Naive thymus-derived CD4-positive, alpha-beta T cell (primary cell): ENCODE data around the gene ATP8A1. TPM values are rescaled to one million over a fixed set of nuclear protein-coding genes. Genes with fewer than 3 reads are reported as not detected.
A peak's percentile ranks its signal among the peaks of the same experiment; 100 is the strongest.

ENCODE experiments used
- ATAC-seq: fragments of 150-1000 bp; cut with Tn5 transposase; 2 replicates; pipeline ENCODE4 v1.10.0; 2021; ENCODE audit warnings: mild to moderate bottlenecking, moderate library complexity
- CTCF ChIA-PET: fragments of 350-600 bp; sonication (Branson Sonifier 250); formaldehyde crosslinking; loops from one replicate; lab custom pipeline; 2021; ENCODE audit warnings: antibody characterized with exemption; lab: Charles Lee
- POLR2A ChIA-PET: fragments of 350-600 bp; sonication (Branson Sonifier 250); formaldehyde crosslinking; loops from one replicate; lab custom pipeline; 2021; ENCODE audit warnings: antibody characterized with exemption, inconsistent platforms; lab: Charles Lee
- DNase-seq, 9 donors: peaks; one replicate each; pipeline versions ENCODE4 v3.0.0 to v3.0.0-alpha.2; 2020 to 2022; ENCODE audit warnings: mixed read lengths in 1 of 9
- H3K27ac ChIP-seq: one replicate; pipeline ENCODE4 v1.7.0; 2013; ENCODE audit warnings: mild to moderate bottlenecking, low read depth, low read length, moderate library complexity
- H3K27me3 ChIP-seq, 2 donors: one replicate each; pipeline ENCODE4 v1.7.0; 2013; ENCODE audit warnings: low read length in 2 of 2, mild to moderate bottlenecking in 2 of 2, moderate library complexity in 2 of 2; ENCODE audit not compliant: control insufficient read depth in 2 of 2, insufficient read depth in 2 of 2
- H3K36me3 ChIP-seq, 3 experiments: 1 replicate in 2 of 3; 2 replicates in 1 of 3; pipeline ENCODE4 v1.7.0; 2013; ENCODE audit warnings: low read length in 3 of 3, mild to moderate bottlenecking in 3 of 3, moderate library complexity in 1 of 3; ENCODE audit not compliant: insufficient read depth in 3 of 3, control insufficient read depth in 2 of 3
- H3K4me1 ChIP-seq, 2 donors: one replicate each; pipeline ENCODE4 v1.7.0; 2013; ENCODE audit warnings: low read length in 2 of 2, mild to moderate bottlenecking in 2 of 2, moderate library complexity in 1 of 2; ENCODE audit not compliant: control insufficient read depth in 2 of 2, insufficient read depth in 2 of 2
- H3K4me3 ChIP-seq: 2 replicates; pipeline ENCODE4 v1.7.0; 2013; ENCODE audit warnings: mild to moderate bottlenecking, low read length
- H3K9me3 ChIP-seq, 3 experiments: 1 replicate in 2 of 3; 2 replicates in 1 of 3; pipeline ENCODE4 v1.7.0; 2013; ENCODE audit warnings: low read length in 3 of 3; ENCODE audit not compliant: control insufficient read depth in 2 of 3
- H3K27ac Mint-ChIP-seq, 9 donors: one replicate each; pipeline ENCODE4 v1.8.0; 2020 to 2022; ENCODE audit warnings: mixed read lengths in 9 of 9, mild to moderate bottlenecking in 8 of 9, moderate library complexity in 5 of 9, inconsistent platforms in 2 of 9
- H3K27me3 Mint-ChIP-seq, 5 donors: one replicate each; pipeline ENCODE4 v1.8.0; 2021 to 2022; ENCODE audit warnings: mixed read lengths in 5 of 5, mild to moderate bottlenecking in 1 of 5
- H3K36me3 Mint-ChIP-seq, 5 donors: one replicate each; pipeline ENCODE4 v1.8.0; 2020 to 2022; ENCODE audit warnings: mixed read lengths in 5 of 5, mild to moderate bottlenecking in 3 of 5, inconsistent platforms in 1 of 5
- H3K4me1 Mint-ChIP-seq, 7 donors: one replicate each; pipeline ENCODE4 v1.8.0; 2020 to 2022; ENCODE audit warnings: mixed read lengths in 7 of 7, mild to moderate bottlenecking in 3 of 7, inconsistent platforms in 1 of 7
- H3K4me3 Mint-ChIP-seq, 10 donors: one replicate each; pipeline ENCODE4 v1.8.0; 2020 to 2022; ENCODE audit warnings: mild to moderate bottlenecking in 10 of 10, mixed read lengths in 10 of 10, moderate library complexity in 6 of 10, inconsistent platforms in 2 of 10
- H3K9me3 Mint-ChIP-seq, 11 donors: one replicate each; pipeline ENCODE4 v1.8.0; 2020 to 2022; ENCODE audit warnings: mixed read lengths in 11 of 11, mild to moderate bottlenecking in 4 of 11, inconsistent platforms in 1 of 11, moderate library complexity in 1 of 11
- intact Hi-C, 2 donors: fragments of 100-400 bp; cut with micrococcal nuclease; formaldehyde crosslinking; loops; one replicate each; pipeline ENCODE4 v1.15.1; 2023
- polyA plus RNA-seq, 2 donors: library from polyadenylated mRNA; unstranded; fragments of 300-500 nt; fragmentation: Illumina TruSeq; gene quantifications; one replicate each; pipeline ENCODE4 v1.2.3, GENCODE V29; 2021
- total RNA-seq, 6 experiments: library from RNA in 5 of 6; stranded (reverse) in 5 of 6; gene quantifications; 1 replicate in 5 of 6; 2 replicates in 1 of 6; pipeline ENCODE4 v1.2.3 and lab custom pipeline; 2021 to 2026

ATP8A1 gene
- total and polyA plus RNA-seq, 7 experiments from 2014 or later = 8.8 to 66.8 (median 48.5) TPM

DNA sequence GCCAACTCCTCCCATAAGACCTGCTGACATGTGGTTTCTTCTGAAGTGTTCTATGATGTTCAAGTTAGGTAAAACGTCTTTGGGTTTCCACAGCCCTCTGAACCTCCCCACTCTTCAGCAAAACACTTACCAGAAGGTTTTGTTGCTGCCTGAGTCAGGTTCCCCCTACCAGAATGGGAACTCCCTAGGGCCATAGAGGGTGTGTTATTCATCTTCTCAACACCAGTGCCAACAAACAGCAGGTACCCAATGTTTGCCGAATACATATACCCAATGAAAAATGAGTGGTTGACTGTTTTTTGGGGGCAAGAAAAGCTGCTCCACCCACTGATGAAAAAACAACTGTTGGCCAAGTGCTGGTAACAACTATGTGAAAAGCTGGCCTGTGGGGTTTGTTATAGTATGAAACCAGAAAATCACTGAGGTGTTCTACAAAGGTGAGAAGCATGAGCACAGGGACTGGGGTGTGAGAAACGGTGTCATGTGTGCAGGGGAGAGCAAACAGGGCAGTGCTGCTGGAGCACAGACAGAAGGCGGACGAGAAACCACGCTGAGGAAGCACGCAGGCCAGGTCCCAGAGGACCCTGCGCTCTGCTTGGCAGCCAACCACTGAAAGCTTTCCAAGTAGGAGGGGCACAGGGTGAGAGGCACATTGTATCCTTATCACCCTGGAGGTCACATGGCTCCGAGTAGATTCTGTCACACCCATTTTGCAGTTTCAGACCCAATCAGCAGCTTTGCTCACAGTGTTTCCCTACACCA lies 28.8 kb downstream of the ATP8A1 start:
- ChIA-PET CTCF (interaction anchor here (0.9 to 1.5 kb wide), 3 partner anchors 9 to 122 kb away, joined by 3 to 4 read pairs (median 4); partner anchors contain the start of gene ATP8A1), POLR2A (interaction anchor here (0.9 to 3.6 kb wide), 3 partner anchors 23 to 42 kb away, joined by 3 to 19 read pairs (median 3); partner anchors contain the start of gene ATP8A1)
- H3K27me3 Mint-ChIP-seq = no peaks in the 10 kb centered on the region
- DNase-seq (peak in 8 of 9 donors; percentile 10 to 91 (median 78)), ATAC-seq (peak; percentile 92)
- intact Hi-C loops = loop anchor here (1.0 kb wide), 3 partner anchors 9 to 122 kb away; partner anchors contain the start of gene ATP8A1 (in 2 of the 2)
- peaks cover 0 to 4% (median 0%) of the 10 kb centered on the region in 11 donors for H3K9me3 Mint-ChIP-seq
- peak overlapping the region; percentile 86 to 99 (median 96) for H3K27ac Mint-ChIP-seq
- H3K27me3 ChIP-seq = no peaks in the 10 kb centered on the region
- peak overlapping the region; percentile 70 for H3K27ac ChIP-seq
- H3K9me3 ChIP-seq = no peaks in the 10 kb centered on the region
- H3K4me1 ChIP-seq = peaks cover 31 to 40% of the 10 kb centered on the region in 2 donors
- H3K36me3 ChIP-seq = peaks cover 0 to 4% (median 0%) of the 10 kb centered on the region in 3 experiments
- peak overlapping the region; percentile 31 for H3K4me3 ChIP-seq
- peak overlapping the region; percentile 53 to 89 (median 80) for H3K4me3 Mint-ChIP-seq
- H3K36me3 Mint-ChIP-seq = peaks cover 1 to 35% (median 25%) of the 10 kb centered on the region in 5 donors
- H3K4me1 Mint-ChIP-seq = peaks cover 35 to 77% (median 74%) of the 10 kb centered on the region in 7 donors

DNA sequence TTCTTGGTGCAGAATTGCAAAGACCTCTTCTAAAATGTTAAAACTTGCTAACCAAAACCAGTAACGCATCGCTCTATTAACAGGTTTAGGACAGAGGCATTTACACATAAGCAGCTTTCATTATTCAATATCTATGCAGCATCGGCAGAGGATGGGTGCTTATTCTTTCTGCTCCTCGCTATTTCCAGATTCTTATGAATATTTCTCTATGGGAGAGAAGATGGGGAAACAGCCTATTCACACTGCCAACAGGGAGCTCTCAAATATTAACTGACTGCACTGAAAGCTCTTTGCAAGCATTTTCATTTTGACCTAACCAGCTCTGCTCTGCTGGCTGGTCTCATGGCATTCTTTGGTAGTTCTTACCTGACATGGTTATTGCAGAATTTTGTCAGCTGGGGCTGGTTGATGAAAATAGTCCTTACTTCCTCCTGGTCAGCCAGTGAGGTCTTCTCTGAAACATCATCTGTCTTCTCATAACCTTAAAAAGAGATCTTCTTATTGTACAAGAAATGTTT lies 30.2 kb downstream of the ATP8A1 start:
- ATAC-seq = no peak
- Mint-ChIP-seq H3K9me3 (peaks cover 0 to 5% (median 0%) of the 10 kb centered on the region in 11 donors), H3K36me3 (peaks cover 0 to 42% (median 30%) of the 10 kb centered on the region in 5 donors), H3K4me3 (peak overlapping the region in 6 of 10 donors; percentile 12 to 85 (median 52)), H3K27me3 (no peaks in the 10 kb centered on the region), H3K4me1 (peaks cover 28 to 65% (median 64%) of the 10 kb centered on the region in 7 donors), H3K27ac (peak overlapping the region in 8 of 9 donors; percentile 54 to 99 (median 96))
- Histone ChIP-seq H3K9me3 (no peaks in the 10 kb centered on the region), H3K4me3 (no peak overlapping the region), H3K27ac (no peak overlapping the region), H3K4me1 (peaks cover 31 to 40% of the 10 kb centered on the region in 2 donors), H3K36me3 (peaks cover 0 to 4% (median 0%) of the 10 kb centered on the region in 3 experiments), H3K27me3 (no peaks in the 10 kb centered on the region)
- intact Hi-C loops = loop anchor here in 1 of 2 donors (1.0 kb wide), 1 partner anchor 124 kb away; no protein-coding TSS in a partner anchor
- DNase-seq = no peak
- CTCF ChIA-PET = no interaction called here
- POLR2A ChIA-PET = interaction anchor here (1.4 kb wide), 1 partner anchor 30 kb away, joined by 5 read pairs; the partner anchor contains the start of gene ATP8A1

DNA sequence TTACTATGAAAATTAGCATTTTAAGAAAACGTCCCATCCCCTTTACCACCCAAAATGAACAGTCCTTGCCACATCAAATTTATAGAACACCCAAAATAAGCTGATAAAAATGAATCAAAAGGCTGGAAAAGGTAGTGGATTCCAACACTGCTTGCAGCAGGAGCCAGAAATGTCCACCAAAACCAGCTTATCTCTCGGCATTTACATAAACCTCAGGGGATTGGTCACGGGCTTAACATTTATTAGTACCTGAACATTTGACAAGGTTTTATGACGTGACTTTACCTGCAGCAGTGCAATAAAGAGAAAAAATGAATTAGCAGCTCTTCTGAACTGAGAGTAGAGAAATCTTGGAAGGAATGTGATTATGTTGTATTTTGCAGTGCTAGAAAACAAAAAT lies 31.6 kb downstream of the ATP8A1 start:
- H3K27ac Mint-ChIP-seq = peak overlapping the region in 6 of 9 donors; percentile 5 to 97 (median 59)

DNA sequence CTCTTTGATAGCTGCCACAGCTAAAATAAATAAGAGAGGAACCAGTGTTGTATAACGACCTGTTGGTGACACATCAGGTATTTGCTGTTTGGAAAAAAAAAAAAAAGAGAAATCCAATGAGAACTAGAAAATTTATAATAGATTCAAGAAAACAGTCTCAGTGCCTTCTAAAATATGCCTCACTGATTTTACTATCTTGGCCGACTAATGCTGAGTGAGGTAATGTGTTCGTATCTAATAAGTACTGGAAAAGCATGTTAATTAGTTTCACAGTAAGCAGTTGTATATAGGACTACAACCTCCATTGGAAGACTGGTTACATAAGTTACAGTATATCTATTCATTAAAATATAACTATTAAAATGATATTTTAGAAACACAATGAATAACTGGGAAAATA lies 32.4 kb downstream of the ATP8A1 start:
- Histone ChIP-seq H3K9me3 (no peaks in the 10 kb centered on the region), H3K27ac (no peak overlapping the region), H3K4me1 (peaks cover 24 to 28% of the 10 kb centered on the region in 2 donors), H3K4me3 (no peak overlapping the region), H3K36me3 (peaks cover 0 to 4% (median 0%) of the 10 kb centered on the region in 3 experiments), H3K27me3 (no peaks in the 10 kb centered on the region)
- Mint-ChIP-seq H3K9me3 (peaks cover 0 to 5% (median 0%) of the 10 kb centered on the region in 11 donors), H3K36me3 (peaks cover 0 to 54% (median 38%) of the 10 kb centered on the region in 5 donors), H3K27me3 (no peaks in the 10 kb centered on the region), H3K27ac (no peak overlapping the region), H3K4me3 (no peak overlapping the region), H3K4me1 (peaks cover 25 to 44% (median 43%) of the 10 kb centered on the region in 7 donors)
- POLR2A ChIA-PET = no interaction called here
- ATAC-seq (no peak), DNase-seq (no peak)
- intact Hi-C loops = no loop called here
- CTCF ChIA-PET = interaction anchor here (0.6 kb wide), 1 partner anchor 9 kb away, joined by 3 read pairs; no protein-coding TSS in a partner anchor

More for the DNA sequence above, 31.6 kb downstream of the ATP8A1 start:
- Mint-ChIP-seq H3K27me3 (no peaks in the 10 kb centered on the region), H3K4me1 (peaks cover 25 to 52% (median 50%) of the 10 kb centered on the region in 7 donors), H3K36me3 (peaks cover 0 to 48% (median 35%) of the 10 kb centered on the region in 5 donors), H3K4me3 (no peak overlapping the region), H3K9me3 (peaks cover 0 to 5% (median 0%) of the 10 kb centered on the region in 11 donors)
- ATAC-seq = no peak
- H3K4me1 ChIP-seq = peaks cover 31 to 36% of the 10 kb centered on the region in 2 donors
- DNase-seq = no peak
- peaks cover 0 to 4% (median 0%) of the 10 kb centered on the region in 3 experiments for H3K36me3 ChIP-seq
- H3K4me3 ChIP-seq = no peak overlapping the region
- H3K9me3 ChIP-seq = no peaks in the 10 kb centered on the region
- intact Hi-C loops = no loop called here
- CTCF ChIA-PET = no interaction called here
- no peaks in the 10 kb centered on the region for H3K27me3 ChIP-seq
- POLR2A ChIA-PET = no interaction called here
- no peak overlapping the region for H3K27ac ChIP-seq

DNA sequence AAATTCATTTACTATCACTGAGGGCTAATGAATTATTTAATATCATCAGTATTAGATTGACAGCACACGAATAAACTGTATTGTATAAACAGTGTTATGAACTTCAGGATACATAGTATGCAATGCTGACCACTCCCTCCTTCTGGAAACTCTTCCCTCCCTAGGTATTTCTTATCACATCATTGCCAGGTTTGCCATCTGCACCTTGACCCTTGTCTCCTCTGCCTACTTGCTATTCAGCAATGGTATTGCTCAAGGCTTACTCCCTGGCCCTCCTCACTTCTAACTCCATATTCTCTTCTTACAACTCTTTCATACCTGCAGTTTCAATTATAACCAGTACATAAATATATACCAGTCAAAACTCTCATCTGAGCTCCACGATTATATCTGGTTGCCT lies 38.9 kb downstream of the ATP8A1 start:
- ChIA-PET CTCF (no interaction called here), POLR2A (no interaction called here)
- H3K4me3 ChIP-seq = no peak overlapping the region
- DNase-seq (no peak), ATAC-seq (no peak)
- H3K4me1 Mint-ChIP-seq = peaks cover 0 to 11% (median 0%) of the 10 kb centered on the region in 7 donors
- H3K9me3 Mint-ChIP-seq = peaks cover 0 to 2% (median 0%) of the 10 kb centered on the region in 11 donors
- peak overlapping the region in 3 of 9 donors; percentile 2 to 28 (median 19) for H3K27ac Mint-ChIP-seq
- peaks cover 0 to 13% (median 0%) of the 10 kb centered on the region in 3 experiments for H3K36me3 ChIP-seq
- no peaks in the 10 kb centered on the region for H3K27me3 Mint-ChIP-seq
- H3K36me3 Mint-ChIP-seq = peaks cover 12 to 69% (median 60%) of the 10 kb centered on the region in 5 donors
- no peaks in the 10 kb centered on the region for H3K9me3 ChIP-seq
- no peaks in the 10 kb centered on the region for H3K4me1 ChIP-seq
- H3K27me3 ChIP-seq = no peaks in the 10 kb centered on the region
- H3K4me3 Mint-ChIP-seq = no peak overlapping the region
- intact Hi-C loops = loop anchor here in 1 of 2 donors (5.0 kb wide), 1 partner anchor 39 kb away; the partner anchor contains the start of gene ATP8A1
- H3K27ac ChIP-seq = no peak overlapping the region

DNA sequence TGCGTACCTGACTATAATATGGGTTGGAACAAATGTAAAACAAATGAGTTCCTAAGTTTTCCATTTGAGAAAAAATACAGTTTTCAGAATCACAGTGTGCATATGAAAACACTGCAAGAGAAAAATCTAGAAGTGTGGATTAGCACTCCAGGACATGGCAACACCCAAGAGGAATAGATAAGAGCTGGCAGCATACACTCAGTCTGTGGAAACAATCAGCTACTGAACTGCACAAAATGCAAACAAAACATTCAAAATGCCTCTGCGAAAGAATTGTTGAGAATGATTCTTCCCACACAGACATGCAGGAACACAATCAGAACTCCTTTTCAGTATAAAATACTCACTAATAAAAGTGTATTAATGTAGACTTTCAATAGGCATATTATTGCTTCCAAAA lies 39.9 kb downstream of the ATP8A1 start:
- no peaks in the 10 kb centered on the region for H3K9me3 ChIP-seq
- CTCF ChIA-PET = no interaction called here
- H3K4me3 ChIP-seq = no peak overlapping the region
- Mint-ChIP-seq H3K27ac (no peak overlapping the region), H3K36me3 (peaks cover 12 to 72% (median 55%) of the 10 kb centered on the region in 5 donors), H3K27me3 (no peaks in the 10 kb centered on the region), H3K4me3 (no peak overlapping the region), H3K4me1 (peaks cover 0 to 14% (median 2%) of the 10 kb centered on the region in 7 donors), H3K9me3 (no peaks in the 10 kb centered on the region)
- H3K4me1 ChIP-seq = no peaks in the 10 kb centered on the region
- H3K27me3 ChIP-seq = no peaks in the 10 kb centered on the region
- POLR2A ChIA-PET = no interaction called here
- H3K27ac ChIP-seq = no peak overlapping the region
- DNase-seq (no peak), ATAC-seq (no peak)
- intact Hi-C loops = loop anchor here in 1 of 2 donors (2.0 to 5.0 kb wide), 2 partner anchors 14 to 40 kb away; partner anchors contain the start of gene ATP8A1
- H3K36me3 ChIP-seq = peaks cover 0 to 16% (median 5%) of the 10 kb centered on the region in 3 experiments
